HUES64 (cell line): ENCODE results near the gene TTC33. TPM values are rescaled to one million over a fixed set of nuclear protein-coding genes. Genes with fewer than 3 reads are reported as not detected.
"Not testable (repeated sequence)": the region's sequence is repeated elsewhere in the genome, so short reads cannot be mapped to it uniquely, and the experiment has no call there.

Source experiments
- H3K27ac ChIP-seq: 2 replicates; pipeline ENCODE4 v1.7.0; 2013; ENCODE audit warnings: low read depth, low read length, inconsistent platforms
- H3K27me3 ChIP-seq: 2 replicates; pipeline ENCODE4 v1.6.1; 2013; ENCODE audit warnings: mild to moderate bottlenecking, low read length; ENCODE audit not compliant: insufficient read depth
- H3K36me3 ChIP-seq: 2 replicates; pipeline ENCODE4 v1.6.1; 2013; ENCODE audit warnings: mild to moderate bottlenecking, low read length; ENCODE audit not compliant: insufficient read depth
- H3K4me1 ChIP-seq: 2 replicates; pipeline ENCODE4 v1.6.1; 2013; ENCODE audit warnings: mild to moderate bottlenecking, low read length, moderate library complexity; ENCODE audit not compliant: insufficient read depth
- H3K4me3 ChIP-seq: 2 replicates; pipeline ENCODE4 v1.5.1; 2013; ENCODE audit warnings: mild to moderate bottlenecking, low read length, moderate library complexity
- H3K9ac ChIP-seq: 2 replicates; pipeline ENCODE4 v1.6.1; 2013; ENCODE audit warnings: mild to moderate bottlenecking, low read depth, low read length
- H3K9me3 ChIP-seq: 2 replicates; pipeline ENCODE4 v1.6.1; 2013; ENCODE audit warnings: low read depth, low read length; ENCODE audit not compliant: insufficient read depth
- WGBS: fragments of 150-250, 120-280 bp; methylation state at CpG from one replicate; pipeline ENCODE4 v1.1.7; 2013; ENCODE audit warnings: missing lambda C conversion rate; 5-methylcytosine and 5-hydroxymethylcytosine counted together
- polyA plus RNA-seq, 2 experiments: library from polyadenylated mRNA; stranded (reverse); fragments of 50-300 nt; gene quantifications; one replicate each; pipeline ENCODE4 v1.2.3, GENCODE V29; 2013

Gene TTC33, protein sequence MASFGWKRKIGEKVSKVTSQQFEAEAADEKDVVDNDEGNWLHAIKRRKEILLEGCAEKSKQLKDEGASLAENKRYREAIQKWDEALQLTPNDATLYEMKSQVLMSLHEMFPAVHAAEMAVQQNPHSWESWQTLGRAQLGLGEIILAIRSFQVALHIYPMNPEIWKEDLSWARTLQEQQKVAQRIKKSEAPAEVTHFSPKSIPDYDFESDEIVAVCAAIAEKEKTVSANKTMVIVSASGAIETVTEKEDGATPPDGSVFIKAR
- 6.2 TPM for polyA plus RNA-seq (2013, experiment 1 of 2)
- 7.8 TPM for polyA plus RNA-seq (2013, experiment 2 of 2)

DNA sequence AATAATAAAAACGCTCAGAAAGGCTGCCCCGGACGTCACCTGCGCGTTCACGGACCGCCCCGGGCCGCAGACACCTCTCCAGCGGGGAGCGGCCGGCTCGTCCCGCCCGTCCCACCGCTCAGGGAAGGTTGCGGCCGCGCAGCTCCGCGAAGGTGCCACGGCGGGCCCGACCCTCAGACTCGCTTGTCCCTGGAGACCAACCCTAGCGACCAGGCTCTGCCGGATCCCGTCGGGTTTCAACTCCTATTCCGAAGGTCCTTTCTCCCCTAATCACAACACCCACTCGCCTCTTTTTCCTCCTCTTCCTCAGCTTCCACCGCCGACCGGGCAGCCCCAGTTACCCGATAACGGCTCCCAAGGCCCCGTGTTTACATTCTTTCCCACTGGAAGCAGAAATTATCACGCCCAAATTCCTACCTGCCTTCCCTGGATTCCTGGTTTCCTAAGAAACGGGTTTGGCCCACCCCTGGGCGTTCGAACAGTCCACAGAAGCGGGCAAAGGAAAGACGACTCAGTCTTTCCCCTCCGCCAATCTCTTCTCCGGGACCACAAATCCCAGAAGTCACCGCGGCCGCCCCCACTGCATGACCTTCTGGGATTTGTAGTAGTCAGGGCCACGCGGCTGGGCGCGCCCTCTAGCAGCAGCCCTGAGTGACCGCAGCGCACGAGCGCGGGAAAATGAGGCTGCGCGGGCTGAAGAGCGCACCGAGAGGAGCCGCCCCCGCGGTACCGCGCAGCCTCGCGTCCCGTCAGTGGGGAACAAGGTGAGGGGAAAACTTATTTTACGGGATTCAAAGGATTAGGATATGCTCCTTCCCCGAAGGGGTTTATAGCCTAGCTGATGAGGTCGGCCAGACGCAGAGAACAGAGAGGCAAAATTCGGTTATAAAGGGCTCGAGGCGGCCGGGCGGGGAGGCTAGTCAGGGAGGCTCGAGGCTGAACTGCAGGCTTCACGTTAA lies at the start of gene TTC33:
Gene TTC33 (minus strand): TSS at position 555 of the 959 bp plus-strand sequence. CDS start 8,943 bp downstream, outside the sequence.
- peak within 1 kb of the TSS; percentile 54; the same call in 1 of the 2 replicates for H3K27ac ChIP-seq
- H3K4me1 ChIP-seq: 0 out of 2 replicates have a peak, but pooled peaks cover 9% of the 10 kb centered on the region
- H3K4me3 ChIP-seq: peak within 1 kb of the TSS; percentile 81
- peak within 1 kb of the TSS; percentile 64 for H3K9ac ChIP-seq
- no peaks in the 10 kb centered on the region for H3K9me3 ChIP-seq
- H3K27me3 ChIP-seq: no peaks in the 10 kb centered on the region
- 10% methylated on average over 80 of the region's 80 CpGs for WGBS
- H3K36me3 ChIP-seq: peaks cover 5% of the 10 kb centered on the region; the same call in 1 of the 2 replicates

DNA sequence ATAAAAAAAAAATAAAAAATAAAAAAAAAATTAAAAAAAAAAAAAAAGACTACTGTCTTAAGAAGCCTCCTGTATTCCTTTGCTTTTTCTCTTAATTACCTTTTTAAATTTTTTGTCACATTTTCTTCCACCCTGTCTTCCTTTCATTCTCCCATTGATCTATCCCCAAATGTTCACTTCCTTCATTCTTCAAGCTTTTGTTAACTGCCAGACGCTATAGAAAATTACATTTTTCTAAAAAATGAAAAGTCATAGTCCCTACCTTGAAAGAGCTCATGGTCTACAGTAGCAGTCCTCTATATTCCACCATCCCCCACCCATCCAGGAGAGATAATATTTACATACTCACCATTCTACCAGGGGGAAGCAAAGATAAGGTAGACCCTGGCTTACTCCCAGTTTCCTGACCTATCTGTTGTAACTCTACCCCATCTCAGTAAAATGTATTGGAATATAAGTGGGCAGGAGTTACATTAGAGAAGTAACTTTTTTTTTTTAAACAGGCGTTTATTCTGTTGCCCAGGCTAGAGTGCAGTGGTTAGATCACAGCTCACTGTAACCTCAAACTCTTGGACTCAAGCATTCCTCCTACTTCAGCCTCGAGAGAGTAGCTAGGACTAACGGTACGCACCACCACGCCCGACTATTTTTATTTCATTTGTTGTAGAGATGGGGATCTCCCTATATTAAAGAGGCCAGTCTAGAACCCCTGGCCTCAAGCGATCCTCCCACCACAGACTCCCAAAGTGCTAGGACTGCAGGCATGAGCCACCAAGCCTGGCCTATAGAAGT lies 46.2 kb upstream of the TTC33 start:
- H3K27ac ChIP-seq: no peak overlapping the region
- H3K36me3 ChIP-seq: no peaks in the 10 kb centered on the region
- 87% methylated on average over 6 of the region's 8 CpGs for WGBS
- peaks cover 18% of the 10 kb centered on the region for H3K4me1 ChIP-seq
- no peaks in the 10 kb centered on the region for H3K27me3 ChIP-seq
- no peak overlapping the region for H3K9ac ChIP-seq
- H3K4me3 ChIP-seq: no peak overlapping the region
- H3K9me3 ChIP-seq: no peaks in the 10 kb centered on the region

DNA sequence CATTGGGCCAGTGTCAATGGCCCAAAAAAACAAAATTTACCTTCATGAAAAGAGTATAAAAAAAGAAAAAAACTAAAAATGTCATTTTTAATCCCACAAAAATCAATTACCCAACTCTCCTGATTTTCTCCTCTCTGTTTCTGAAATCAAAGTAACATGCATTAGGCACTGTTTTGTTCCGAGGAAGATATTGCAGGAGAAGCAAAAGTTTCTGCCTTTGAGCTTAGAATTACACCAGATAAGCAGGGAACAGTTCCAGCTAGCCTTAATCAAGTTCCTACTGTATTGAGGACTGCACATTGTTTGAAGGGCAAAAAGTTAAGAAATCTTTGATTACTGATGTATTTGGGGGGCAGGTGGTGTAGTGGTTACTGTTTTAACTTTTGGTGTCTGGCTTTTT lies 43.5 kb upstream of the TTC33 start:
- H3K4me3 ChIP-seq: peak overlapping the region; percentile 99
- 0% methylated on average over 1 of the region's 1 CpG for WGBS
- H3K9me3 ChIP-seq: no peaks in the 10 kb centered on the region

DNA sequence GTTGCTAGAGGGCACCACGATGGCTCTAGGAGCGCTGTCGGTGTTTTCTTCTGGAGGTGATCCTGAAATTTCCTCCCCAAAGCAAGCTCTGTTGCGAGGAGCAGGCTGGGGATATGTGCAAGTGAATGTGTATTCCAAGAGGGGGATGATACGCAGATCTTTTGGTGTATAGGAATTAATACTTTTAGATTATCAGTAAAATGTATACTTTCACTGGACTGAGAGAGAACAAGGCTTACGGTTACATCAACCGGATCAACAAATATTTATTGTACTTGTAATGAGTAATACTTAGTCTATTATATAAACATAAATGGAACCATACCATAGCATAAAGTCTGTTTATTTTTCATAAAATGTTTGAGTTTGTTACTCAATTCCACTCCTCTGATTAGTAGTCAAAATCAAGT lies 43.0 kb upstream of the TTC33 start:
- peaks cover 4% of the 10 kb centered on the region; the same call in 1 of the 2 replicates for H3K36me3 ChIP-seq
- peak overlapping the region; percentile 94 for H3K27ac ChIP-seq
- WGBS: under 1% methylated on average over 5 of the region's 7 CpGs

More for the DNA sequence above, 43.5 kb upstream of the TTC33 start:
- peaks cover 23% of the 10 kb centered on the region for H3K4me1 ChIP-seq
- H3K27me3 ChIP-seq: no peaks in the 10 kb centered on the region
- H3K9ac ChIP-seq: peak overlapping the region; percentile 96; the same call in 1 of the 2 replicates
- no peak overlapping the region for H3K27ac ChIP-seq
- H3K36me3 ChIP-seq: peaks cover 4% of the 10 kb centered on the region; the same call in 1 of the 2 replicates

DNA sequence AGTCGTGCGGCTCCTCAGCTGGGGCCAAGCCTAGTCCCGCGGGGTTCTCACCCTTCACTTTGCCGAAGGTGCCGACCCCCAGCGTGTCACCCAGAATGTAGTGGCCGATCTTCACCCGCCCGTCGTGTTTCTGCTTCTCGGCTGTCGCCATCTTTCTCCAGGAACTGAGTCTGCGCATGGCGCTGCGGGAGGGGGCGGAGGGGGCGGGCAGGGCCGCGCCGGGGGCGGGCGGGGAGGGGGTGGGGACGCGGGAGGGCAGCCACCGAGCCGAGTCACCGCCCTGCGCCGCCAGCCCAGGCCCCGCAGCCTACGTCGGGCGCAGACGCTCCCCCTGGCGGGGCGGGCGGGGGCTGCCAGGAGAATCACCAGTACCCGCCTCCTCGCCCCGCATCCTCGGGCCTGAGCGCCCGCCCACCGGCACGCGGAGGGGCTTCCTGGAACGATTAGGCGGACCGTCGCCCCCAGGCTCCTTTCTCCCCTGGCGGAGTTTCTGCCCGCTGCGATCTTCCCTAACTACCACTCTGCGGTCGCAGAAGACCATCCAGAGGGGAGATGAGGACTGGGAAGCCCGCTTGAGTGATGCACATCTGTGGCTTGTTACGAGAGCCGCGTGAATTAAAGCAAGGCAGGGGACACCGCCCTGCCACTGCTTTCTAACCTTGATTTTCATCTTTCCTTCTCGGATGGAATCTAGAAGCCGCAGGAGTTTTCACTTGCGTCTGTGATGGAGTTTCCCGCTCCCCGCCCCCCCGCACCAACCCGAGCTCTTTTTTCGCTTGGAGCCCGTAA lies 42.4 kb upstream of the TTC33 start, which contains the start of gene PRKAA1:
Gene PRKAA1 (minus strand): TSS at position 363 of the 789 bp plus-strand sequence. CDS start 185 bp downstream, at position 178.
- Histone ChIP-seq H3K9me3 (no peaks in the 10 kb centered on the region), H3K9ac (peak within 1 kb of the TSS; percentile 97), H3K4me1 (peaks cover 23% of the 10 kb centered on the region), H3K27me3 (no peaks in the 10 kb centered on the region), H3K27ac (peak within 1 kb of the TSS; percentile 99), H3K36me3 (peaks cover 4% of the 10 kb centered on the region; the same call in 1 of the 2 replicates), H3K4me3 (peak within 1 kb of the TSS; percentile 99)
- WGBS: under 1% methylated on average over 65 of the region's 70 CpGs

More for the DNA sequence above, 43.0 kb upstream of the TTC33 start:
- Histone ChIP-seq H3K9ac (peak overlapping the region; percentile 96), H3K27me3 (no peaks in the 10 kb centered on the region), H3K4me1 (peaks cover 23% of the 10 kb centered on the region), H3K9me3 (no peaks in the 10 kb centered on the region), H3K4me3 (peak overlapping the region; percentile 99)

DNA sequence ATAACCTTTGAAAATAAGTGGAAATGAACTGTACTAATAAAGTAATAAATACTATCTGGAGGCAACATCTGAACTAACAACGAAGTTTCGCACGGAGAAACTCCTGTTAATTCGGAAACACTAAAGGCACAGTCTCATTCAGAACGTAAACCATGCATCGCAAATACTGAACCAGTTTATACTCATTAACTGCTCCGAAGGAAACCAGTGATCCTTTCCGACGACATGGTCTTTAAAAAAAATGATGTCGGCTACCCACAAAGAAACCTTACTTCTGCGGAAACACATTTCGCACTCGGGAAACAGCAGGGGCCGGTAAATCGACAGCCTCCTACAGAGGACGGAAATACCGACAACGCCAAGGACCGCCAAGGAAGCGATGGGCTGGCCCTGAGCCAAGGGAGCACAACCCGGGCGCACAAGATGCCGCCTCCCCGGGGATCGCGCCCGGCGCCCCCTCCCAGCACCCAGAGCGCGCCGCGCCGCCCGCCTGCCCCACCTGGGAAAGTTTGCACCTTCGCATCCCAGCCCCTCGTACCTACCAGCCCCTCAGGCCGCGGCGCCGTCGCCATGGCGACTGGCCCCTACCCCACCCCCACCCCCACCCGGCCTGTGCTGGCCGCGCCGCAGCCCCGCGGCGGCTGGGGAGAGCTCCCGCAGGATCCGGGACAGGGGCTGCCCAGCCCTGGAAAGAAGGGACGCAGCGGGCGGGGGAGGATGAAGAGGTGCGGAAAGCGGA lies 41.7 kb upstream of the TTC33 start:
- under 1% methylated on average over 56 of the region's 56 CpGs for WGBS
- H3K4me1 ChIP-seq: peaks cover 23% of the 10 kb centered on the region
- H3K4me3 ChIP-seq: peak overlapping the region; percentile 99
- H3K9ac ChIP-seq: peak overlapping the region; percentile 97
- H3K9me3 ChIP-seq: no peaks in the 10 kb centered on the region
- H3K36me3 ChIP-seq: peaks cover 4% of the 10 kb centered on the region; the same call in 1 of the 2 replicates
- H3K27ac ChIP-seq: peak overlapping the region; percentile 99
- no peaks in the 10 kb centered on the region for H3K27me3 ChIP-seq

DNA sequence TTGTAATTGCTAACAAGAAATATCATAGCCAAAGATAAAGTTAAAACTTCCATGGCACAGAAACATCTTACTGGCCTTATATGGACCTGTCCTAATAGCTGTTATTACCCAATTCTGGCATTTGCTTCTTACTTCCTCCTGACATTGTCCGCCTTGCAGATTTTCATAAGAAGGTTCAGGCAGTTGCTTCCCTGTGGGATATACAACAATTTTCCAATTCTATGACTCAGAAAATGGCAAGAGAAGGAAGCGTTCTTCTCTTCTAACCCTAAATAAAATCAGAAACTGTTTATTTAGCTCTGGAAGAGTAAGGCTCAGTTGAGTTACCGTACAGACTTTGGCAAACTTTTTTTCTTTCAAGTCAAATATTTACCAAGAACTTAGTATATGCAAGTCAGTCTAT lies 40.7 kb upstream of the TTC33 start:
- peak overlapping the region; percentile 97; the same call in 1 of the 2 replicates for H3K9ac ChIP-seq
- peaks cover 4% of the 10 kb centered on the region; the same call in 1 of the 2 replicates for H3K36me3 ChIP-seq
- H3K4me3 ChIP-seq: peak overlapping the region; percentile 99
- H3K27me3 ChIP-seq: no peaks in the 10 kb centered on the region
- no peak overlapping the region for H3K27ac ChIP-seq
- 85% methylated on average over 3 of the region's 3 CpGs for WGBS
- peaks cover 17% of the 10 kb centered on the region; the same call in 1 of the 2 replicates for H3K4me1 ChIP-seq
- no peaks in the 10 kb centered on the region for H3K9me3 ChIP-seq

DNA sequence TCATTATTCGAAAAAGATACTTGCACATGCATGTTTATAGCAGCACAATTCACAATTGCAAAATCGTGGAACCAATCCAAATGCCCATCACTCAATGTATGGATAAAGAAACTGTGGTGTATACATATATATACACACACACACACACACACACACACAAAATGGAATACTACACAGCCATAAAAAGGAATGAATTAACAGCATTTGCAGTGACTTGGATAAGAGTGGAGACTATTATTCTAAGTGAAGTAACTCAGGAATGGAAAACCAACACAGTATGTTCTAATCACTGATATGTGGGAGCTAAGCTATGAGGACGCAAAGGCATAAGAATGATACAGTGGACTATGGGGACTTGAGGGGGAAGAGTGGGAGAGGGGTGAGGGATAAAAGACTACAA lies 39.1 kb upstream of the TTC33 start:
- peaks cover 17% of the 10 kb centered on the region; the same call in 1 of the 2 replicates for H3K4me1 ChIP-seq
- not testable (repeated sequence) for H3K9ac ChIP-seq, H3K27ac ChIP-seq, H3K36me3 ChIP-seq, H3K4me3 ChIP-seq, H3K9me3 ChIP-seq, H3K27me3 ChIP-seq
- 86% methylated on average over 1 of the region's 3 CpGs for WGBS

DNA sequence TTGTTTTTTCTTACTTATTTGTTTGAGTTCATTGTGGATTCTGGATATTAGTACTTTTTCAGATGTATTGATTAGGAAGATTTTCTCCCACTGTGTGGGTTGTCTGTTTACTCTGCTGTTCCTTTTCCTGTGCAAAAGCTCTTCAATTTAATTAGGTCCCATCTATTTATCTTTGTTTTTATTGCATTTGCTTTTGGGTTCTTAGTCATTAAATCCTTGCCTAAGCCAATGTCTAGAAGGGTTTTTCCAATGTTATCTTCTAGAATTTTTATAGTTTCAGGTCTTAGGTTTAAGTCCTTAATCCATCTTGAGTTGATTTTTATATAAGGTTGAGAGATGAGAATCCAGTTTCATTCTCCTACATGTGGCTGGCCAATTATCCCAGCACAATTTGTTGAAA lies 38.6 kb upstream of the TTC33 start:
- not testable (repeated sequence) for H3K9me3 ChIP-seq, H3K4me3 ChIP-seq, H3K27ac ChIP-seq, H3K27me3 ChIP-seq, H3K36me3 ChIP-seq, H3K9ac ChIP-seq
- peaks cover 13% of the 10 kb centered on the region; the same call in 1 of the 2 replicates for H3K4me1 ChIP-seq
